ENCODE measurements around the gene LRSAM1.

The LRSAM1 gene

DNA sequence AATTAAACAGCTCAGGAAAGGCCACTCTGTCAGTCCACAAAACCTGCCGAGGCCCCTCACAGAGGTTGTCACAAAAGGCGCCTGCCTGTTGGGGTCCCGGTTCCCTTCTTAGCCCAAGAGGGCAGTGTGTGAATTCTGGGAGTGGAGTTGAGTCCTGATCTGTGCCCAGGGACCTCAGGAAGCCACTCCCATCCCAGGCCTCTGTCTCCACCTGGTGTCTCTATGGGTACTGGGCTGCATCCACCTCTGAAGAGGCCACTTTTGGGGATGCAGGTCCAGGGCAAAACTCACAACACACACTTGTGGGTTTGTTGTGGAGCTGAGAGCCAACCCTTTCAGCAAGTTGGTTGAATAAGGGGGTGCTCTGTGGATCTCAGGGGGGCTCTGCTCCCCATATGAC, 86.5 kb downstream of the LRSAM1 start:
- no peak for DNase-seq

DNA sequence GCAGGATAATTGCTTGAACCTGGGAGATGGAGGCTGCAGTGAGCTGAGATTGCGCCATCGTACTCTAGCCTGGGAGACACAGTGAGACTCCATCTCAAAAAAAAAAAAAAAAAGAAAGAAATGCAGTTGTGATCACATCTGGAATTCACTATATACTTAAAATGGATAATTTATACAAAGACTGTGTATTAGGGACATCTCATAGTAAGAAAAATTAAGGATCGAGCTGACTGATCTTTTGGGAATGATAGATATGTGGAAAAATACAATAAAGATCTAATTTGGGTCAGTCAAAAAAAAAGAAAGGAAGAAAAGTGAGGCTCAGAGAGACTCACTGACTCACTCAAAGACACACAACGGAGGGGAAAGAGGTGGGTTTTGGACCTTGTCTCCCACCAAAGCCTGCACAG, 87.5 kb downstream of the LRSAM1 start:
- no peak for DNase-seq

DNA sequence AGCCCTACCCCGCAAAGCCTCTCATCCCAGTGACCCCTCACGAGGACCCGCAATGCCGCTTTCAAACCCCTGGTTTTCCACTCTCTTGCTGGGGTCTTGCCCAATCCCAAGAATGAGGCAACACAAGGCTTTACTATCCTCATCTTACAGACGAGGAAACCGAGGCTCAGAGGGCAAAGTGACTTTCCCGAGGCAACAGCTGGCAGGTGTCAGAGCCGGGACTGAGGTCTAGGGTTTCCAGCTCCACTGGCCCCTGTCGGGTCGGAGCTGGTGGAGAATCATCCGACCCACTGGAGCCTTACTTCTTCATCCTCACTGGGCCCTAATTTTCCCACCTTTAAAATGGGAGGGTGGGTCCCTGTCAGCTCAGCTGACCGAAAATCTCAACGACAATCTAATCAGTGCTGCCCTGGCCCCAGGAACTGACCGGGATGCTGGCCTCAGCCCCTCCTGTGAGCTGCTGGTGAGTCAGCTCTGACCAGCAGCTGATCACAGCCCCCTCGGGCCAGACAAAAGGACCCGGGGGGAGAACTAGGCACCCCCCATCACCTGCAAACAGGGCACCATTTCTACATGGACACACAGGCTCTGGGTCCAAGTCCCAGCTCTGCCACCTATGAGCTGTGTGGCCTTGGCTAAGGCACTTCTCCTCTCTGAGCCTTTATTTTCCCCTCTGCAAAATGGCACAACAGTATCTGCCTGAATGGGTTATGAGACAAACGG, 88.1 kb downstream of the LRSAM1 start:
- DNase-seq = no peak

DNA sequence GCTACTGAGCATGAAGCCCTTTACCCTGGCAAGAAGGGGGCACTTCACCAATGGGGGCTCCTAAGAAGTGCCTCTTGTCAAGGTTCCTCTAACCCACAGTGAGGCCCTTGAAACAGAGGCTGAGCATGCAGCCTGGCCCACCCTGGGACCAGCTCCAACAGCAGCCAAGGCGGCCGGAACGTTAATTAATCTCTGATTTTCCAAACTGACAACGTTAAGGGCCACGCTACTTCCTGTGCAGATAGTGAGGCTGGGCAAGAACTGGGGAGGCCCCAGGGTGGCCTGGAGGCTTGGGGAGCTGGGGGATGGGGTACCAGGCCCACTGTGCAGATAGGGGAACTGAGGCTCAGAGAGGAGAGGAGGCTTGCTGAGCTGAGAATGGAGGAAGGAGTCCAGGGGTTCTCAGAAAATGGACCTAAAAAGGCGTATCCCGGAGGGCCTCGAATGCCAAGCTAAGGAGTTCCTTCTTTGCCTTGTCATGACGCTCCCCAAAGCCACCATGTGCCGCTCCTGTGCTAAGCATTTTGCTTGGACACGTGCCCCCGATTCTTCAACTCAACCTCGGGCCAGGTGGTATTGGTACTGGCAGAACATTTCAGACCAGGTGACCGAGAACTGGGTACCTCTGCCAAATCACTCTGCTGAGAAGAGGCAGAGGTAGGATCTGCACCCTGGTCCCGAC, 88.8 kb downstream of the LRSAM1 start:
- no peak for DNase-seq

DNA sequence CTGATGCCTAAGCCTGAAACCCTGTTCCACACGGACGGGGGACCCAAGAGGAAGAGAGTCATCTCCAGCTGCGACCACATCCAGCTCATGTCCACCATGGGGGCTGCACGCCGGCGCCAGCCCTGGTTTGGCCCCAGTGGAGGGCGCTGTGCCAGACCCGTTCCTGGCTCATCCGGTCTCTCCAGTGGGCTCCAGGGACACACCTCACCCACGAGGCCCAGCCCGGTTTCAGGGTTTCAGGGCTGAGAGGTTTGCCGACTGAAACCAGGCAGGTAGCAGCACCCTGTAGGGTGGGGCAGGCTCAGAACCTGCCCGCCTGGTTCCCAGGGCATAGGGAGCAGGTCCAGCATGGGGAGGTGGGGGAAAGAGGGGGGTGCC, 89.3 kb downstream of the LRSAM1 start:
- DNase-seq = no peak

DNA sequence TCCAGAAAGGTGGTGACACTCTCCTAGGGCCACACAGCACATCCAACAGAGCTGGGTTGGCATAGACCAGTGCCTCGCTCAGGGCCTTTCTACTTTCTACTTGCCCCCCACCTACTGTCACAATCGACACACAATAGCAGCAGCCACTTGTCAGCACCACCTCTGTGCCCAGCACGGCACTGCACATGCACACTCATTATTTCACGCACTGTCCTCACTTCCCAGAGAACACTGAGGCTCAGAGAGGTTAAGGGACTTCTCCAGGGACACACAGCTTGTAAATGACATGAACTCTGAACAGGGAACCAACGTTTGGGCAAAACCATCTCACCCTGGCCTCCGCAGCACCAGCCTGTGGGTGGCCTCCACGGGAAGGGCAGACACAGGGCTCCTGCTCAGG, 89.9 kb downstream of the LRSAM1 start:
- DNase-seq = no peak

DNA sequence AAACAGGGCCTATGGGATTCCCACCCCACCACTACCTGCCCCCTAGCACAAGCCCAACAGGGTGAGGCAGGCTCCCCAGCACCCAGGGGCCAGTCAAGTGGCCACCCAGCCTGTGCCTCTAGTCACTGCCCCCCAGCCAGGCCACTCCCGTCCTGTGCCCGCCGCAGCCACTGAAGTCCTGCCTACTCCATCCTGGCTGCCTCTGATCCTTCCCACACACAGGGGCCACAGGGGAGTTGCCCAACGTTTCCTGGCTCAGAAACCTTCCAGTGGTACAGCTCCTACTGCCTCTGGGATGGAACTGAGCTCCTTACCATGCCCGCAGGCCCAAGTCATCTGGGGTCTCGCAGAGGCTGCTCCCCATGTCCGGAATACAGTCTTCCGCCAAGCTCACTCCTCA, 90.6 kb downstream of the LRSAM1 start:
- DNase-seq = no peak

DNA sequence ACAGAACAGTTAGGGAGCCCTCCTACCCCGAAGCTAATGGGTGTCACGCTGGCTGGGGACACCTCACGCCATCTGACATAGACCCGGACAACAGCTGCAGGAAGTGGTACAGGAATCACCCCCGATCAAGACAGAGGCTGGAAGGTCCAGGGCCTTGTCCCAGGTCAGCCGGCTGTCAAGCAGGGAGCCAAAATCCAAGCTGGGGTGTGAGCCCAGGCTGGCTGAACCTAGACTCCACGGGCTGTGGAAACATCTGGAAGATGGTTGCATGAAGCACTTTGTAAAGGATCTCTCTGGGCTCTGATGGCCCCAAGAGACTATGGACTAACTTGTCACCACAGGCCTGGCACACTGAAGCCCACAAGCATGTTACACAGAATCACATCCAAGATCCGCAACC, 91.9 kb downstream of the LRSAM1 start:
- DNase-seq = no peak

DNA sequence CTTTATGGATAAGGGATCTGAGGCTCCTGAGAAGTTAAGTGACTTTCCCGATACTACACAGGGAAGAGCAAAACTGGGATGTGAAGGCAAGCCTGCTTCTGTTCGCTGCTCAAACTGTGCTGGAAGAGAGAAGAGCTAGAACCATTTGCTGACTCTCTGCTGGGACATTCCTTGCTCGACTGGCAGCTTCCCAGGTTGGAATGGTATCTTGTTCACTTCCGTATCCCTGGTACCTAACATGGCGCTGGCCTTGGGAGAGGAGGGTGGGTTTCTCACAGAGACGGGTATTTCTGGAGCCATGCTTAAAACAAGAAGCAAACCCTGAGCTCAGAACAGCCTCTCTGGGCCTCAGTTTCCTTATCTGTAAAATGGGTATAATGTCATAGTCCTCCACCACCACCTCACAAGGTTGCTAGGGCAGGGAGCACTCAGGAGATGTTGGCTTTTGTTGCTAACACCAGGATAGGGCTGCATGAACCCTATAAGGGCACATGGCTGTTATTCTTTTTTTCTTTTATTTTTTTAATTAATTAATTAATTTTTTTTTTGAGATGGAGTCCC, 92.7 kb downstream of the LRSAM1 start:
- no peak for DNase-seq

DNA sequence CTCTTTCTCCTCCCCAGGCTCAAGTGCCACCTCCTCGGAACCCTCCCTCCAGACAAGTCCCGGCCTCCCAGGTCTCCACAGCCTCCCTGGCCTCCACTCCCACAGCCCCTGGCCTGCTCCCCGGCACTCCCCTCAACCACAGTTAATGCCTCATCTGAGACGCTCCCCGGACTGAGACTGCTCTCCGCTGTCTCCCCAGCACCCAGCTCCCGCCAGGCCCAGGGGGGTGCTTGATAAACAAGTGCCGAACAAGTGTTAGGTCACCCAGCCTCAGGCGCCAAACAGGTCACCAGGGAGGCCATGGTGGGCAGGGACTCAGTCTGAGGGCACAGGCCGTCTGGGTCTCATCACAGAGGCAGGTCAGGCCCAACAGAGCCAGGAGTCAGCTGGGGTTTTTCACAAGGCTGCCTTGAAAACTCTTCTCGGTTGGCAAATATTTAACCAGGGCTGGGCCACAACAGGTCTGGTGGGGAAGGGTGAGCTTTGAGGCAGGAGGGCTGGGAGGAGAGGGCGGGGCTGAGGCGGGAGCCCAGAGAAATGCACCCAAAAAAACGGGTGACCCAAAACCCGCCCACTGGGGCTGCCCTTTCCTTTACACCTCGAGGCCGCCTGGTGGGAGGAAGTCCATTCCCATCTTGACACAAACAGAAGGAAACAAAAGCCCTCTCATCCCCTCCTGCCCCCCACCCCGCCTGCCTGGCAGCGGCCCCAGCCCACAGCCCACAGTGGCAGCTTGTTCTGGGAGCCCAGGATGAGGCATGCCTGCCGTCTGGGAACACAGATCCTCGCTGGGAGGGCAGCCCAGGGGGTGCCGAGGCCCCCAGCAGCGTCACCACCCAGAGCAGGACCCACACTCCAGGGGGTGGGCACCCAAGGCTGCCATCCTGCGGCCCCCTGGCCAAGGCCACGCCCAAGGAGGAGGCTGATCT, 94.2 kb downstream of the LRSAM1 start:
- DNase-seq = no peak

DNA sequence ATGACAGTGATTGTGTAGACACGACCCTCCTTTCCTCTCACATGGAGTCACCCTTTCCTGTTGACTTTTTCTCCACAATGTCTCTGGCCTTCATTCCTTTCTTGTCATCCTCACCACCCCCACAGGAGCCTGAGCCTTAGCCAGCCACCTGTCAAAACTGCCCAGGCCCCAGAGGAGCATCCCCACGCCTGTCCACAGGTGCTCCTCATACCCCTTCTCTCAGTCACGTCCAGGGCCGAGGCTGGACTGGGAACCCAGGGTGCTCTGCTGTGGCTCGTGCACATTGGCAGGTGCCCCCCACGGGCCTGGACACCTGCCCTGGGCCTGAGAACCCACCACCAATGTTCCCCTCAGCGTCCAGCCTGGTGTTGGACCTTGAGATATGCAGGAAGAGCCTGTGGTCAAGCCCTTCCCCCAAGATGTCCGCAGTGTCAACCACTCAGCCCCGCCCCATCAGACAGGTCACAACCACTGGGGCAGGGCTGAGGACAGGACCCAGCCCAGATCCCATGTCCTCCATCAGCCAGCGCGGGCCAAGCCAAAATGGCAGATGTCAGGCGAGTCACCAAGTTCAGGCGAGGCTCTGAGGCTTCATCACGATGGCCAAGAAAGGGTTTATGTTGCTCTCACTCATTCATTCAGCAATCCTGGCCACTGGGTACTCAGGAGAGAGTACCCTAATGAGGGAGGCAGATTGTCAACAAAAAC, 95.0 kb downstream of the LRSAM1 start:
- DNase-seq = no peak

DNA sequence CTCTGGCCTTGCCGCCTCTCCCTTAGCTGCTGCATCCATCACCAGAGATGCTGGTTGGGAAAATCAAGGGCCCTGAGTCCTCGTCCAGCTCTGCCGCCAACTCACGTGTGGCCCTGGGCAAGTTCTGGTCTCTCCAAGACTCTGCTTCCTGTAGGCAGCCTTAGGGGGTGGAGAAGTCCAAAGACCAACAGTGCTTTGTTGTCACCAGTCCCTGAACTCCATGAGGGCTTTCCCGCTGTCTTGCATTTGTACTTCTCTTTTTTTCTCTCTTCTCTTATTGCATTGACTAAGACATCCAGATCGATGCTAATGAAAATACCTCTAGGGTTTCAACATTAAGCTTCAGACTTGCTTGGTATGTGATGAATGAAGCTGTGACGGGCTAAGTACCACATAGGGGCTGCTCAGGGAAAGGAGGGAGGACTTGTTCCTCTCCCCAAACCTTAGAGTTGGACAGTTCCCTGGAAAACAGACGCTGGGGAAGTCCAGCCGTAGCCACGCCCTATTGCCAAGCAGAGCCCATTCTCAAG, 97.1 kb downstream of the LRSAM1 start:
- no peak for DNase-seq

DNA sequence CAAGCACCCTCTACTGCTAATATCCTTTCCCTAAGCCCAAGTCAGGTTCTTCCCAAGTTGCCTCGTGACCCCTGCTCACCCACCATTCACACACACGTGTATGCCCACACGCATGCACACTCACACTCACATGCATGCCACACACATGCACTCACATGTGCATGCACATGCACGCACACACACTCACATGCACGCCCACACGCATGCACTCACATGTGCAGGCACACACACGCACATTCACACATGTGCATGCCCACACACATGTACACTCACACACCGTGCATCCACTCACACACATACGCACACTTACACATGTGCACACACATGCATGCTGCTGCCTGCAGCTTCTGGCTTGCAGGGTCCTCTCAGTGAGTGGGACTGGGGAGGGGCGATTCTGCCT, 97.9 kb downstream of the LRSAM1 start:
- DNase-seq = no peak

DNA sequence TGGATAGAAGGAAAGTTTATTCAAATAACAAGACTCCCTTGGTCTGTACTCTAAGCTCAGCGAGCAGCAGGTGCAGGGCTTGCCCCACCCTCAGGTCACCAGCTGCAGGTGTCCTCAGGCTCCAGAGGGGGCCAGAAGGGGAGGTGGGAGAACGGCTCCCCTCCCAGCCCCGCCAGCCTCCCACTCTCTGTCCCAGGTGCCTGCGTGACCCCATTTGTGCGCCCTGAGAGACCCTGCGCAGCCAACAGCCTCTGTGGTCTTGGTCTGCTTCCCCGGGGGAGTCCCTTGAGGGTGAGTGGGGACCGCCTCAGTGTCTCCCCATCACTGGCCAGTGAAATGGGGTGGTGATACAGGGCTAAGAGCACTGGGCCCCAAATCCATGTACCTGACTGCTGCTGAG, 98.4 kb downstream of the LRSAM1 start:
- no peak for DNase-seq

DNA sequence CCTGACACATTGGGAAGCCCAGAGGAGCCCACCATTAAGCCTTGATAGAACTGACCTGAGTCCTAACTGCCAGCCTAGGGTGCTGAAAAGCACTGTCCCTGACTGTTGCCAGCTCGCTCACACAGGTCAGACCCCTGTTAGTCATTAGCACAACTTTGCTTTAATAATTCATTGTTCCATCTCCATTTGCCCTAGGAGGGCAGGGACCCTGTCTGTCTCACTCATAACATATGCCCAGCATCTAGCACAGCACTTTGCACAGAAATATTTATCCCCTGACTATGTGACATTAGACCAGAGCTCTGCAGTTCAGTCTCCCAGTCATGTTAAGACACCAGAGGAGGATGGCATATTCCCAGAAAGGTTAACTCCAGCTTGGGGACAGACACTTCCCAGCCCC, 99.0 kb downstream of the LRSAM1 start:
- no peak for DNase-seq

DNA sequence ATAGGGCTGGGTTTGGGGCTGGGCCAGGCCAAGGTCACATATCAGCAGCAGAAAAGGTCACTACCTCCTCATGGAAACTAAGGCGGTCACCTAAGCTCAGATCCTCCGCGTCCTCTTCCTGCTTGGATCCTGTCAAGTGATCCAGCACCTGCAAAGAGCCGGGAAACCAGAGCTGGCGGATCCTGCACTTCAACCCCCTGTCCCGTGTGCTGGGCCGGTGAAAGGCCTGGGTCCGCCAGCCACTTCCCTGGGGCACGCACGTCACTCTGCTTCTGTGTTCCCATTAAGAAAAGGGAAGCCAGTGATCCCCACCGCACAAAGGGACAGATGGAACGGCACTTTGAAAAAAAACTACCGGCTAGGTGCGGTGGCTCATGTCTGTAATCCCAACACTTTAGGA, 99.4 kb downstream of the LRSAM1 start:
- DNase-seq = no peak
